GM12872 (cell line): Measurements from ENCODE around the gene AQP12B.

Source experiments
- TF ChIP-seq, protein P1 (sequence below): IDR thresholded peaks from 3 replicates; pipeline ENCODE4 v1.5.1; 2011; ENCODE audit warnings: low read depth, mild to moderate bottlenecking, low read length, moderate library complexity; ENCODE audit not compliant: insufficient read depth

Gene AQP12B

DNA sequence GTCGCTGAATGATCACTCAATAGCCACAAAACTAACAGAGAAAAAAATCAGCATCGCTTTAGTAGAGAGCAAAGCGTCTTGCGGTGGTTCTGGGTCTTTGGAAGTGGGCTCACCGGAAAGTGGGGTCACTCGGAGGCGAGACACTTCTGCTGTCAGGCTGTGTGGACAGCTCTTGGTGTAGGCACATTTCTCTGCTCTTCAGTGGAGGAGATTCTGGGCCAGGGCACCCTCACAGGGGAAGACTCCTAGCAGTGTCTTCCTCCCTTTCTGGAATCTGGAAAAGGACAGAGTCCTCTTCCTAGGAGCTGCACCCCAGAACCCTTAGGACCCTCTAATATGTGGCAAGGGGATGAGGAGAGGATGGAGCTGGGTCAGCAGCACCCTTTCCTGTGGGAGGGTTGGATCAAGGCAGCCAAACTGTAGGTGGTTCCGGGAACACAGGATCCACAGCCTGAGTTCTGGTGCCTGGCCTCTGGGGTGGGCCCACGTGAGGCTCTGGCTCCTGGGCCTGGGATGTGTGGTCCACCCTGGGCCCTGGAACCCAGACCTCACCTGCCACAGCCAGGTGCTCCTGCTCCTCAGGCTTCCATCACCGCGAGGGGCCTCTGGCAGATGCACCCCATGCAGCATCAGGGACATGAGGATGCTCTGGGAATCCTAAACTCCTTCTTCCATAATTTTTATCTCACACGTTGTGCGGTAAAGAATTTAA is 32.3 kb downstream of the AQP12B start:
- TF ChIP-seq, protein P1, sequence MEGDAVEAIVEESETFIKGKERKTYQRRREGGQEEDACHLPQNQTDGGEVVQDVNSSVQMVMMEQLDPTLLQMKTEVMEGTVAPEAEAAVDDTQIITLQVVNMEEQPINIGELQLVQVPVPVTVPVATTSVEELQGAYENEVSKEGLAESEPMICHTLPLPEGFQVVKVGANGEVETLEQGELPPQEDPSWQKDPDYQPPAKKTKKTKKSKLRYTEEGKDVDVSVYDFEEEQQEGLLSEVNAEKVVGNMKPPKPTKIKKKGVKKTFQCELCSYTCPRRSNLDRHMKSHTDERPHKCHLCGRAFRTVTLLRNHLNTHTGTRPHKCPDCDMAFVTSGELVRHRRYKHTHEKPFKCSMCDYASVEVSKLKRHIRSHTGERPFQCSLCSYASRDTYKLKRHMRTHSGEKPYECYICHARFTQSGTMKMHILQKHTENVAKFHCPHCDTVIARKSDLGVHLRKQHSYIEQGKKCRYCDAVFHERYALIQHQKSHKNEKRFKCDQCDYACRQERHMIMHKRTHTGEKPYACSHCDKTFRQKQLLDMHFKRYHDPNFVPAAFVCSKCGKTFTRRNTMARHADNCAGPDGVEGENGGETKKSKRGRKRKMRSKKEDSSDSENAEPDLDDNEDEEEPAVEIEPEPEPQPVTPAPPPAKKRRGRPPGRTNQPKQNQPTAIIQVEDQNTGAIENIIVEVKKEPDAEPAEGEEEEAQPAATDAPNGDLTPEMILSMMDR, result no peak

DNA sequence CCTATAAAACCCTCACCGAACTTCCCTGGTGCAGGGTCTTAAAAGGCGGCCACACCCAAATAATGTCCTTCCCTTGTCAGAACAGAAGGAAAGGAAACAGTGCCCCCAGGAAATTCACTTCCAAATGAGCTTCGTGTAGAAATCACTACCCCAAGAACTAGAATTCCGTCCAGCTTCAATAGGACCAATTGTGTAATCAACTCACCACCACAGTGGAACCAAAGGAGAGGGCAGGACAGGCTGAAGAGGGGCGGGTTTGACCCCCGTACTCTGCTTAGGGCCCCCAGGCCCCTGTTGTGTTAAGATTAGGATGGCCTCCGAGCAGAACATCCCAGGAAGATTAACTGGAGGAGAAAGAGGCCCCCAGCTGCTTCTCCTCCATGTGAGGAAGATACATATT is 33.4 kb downstream of the AQP12B start:
- TF ChIP-seq, protein P1, result no peak

DNA sequence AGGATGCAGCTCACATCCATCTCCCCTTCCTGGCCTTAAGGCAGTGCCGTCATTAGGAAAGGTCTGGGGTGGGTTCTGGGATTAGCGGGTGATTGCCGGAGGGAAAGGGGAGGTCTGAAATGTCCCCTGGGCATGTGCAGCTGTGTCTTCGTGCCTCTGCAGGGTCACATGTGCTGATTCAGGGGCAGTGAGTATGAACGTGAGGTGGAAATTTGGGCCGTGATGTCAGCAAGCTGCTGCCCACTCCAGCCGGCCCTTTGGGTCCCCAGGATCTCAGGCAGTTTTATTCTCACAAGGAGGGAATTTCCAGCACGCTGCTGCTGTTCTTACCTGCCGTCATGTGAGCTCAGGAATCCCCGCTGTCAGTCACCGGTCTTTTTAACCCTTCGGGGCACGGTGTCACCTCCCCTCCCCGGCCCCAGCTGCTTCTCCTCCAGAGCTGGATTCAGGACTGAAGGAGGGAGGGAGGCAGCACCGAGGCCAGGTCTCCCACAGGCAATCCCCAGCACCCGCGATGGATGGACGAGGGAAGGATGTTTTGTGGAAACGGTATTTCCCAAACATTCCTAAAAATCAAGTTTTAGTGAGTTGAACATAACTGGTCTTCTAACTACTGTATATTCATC is 33.9 kb downstream of the AQP12B start:
- TF ChIP-seq, protein P1, result no peak

DNA sequence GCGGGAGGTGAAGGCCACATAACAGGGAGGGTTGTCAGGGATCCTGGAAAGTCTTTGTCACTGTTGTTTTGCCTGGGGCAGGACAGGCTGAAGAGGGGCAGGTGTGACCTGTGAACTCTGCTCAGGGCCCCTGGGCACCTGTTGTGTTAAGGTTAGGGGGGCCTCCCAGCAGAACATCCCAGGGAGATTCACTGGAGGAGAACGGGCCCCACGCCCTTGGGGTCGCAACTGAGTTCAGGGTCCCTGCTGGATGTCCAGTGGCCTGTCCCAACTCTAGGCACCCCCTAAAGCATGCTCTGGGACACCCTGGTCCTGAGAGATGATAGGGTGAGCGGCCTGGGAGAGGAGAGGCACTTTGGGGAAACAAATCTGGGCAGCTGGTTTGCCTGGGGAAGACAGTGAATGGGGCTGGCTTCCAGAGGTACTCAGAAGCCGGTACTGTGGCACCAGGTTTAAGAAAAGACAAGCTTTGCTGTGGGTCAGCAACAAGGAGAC is 34.5 kb downstream of the AQP12B start:
- TF ChIP-seq, protein P1, result no peak

DNA sequence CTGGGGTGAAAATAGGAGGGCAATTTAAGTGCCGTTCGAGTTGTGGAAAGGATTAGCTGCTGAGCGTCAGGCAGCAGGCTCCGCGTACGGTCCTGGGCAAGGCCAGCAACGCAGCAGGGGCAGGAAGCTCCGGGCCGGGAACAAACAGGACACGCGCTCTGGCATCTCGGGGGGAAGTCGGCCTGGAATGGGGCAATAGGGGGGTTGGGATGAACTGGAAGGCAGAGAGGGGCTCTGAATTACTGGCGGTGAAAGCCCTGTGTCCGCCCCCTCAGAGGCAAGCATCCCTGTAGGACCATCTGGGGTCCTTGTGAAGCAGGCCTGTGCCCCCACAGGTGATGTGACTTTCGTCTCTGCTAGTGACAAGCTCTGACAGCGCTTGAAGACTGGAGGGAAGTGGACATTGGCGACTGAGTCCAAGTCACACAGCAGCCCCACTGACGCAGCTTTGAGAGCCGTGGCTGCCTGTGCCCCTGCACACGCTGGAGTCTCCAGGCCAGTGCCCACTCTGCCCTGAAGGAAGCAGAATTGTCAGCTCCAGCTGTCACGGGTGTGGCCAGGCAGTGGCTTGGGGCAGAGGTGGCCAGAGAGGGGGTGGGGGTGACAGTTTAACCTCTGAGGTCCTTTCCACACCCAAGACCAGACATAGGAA is 35.1 kb downstream of the AQP12B start:
- TF ChIP-seq, protein P1, result no peak

DNA sequence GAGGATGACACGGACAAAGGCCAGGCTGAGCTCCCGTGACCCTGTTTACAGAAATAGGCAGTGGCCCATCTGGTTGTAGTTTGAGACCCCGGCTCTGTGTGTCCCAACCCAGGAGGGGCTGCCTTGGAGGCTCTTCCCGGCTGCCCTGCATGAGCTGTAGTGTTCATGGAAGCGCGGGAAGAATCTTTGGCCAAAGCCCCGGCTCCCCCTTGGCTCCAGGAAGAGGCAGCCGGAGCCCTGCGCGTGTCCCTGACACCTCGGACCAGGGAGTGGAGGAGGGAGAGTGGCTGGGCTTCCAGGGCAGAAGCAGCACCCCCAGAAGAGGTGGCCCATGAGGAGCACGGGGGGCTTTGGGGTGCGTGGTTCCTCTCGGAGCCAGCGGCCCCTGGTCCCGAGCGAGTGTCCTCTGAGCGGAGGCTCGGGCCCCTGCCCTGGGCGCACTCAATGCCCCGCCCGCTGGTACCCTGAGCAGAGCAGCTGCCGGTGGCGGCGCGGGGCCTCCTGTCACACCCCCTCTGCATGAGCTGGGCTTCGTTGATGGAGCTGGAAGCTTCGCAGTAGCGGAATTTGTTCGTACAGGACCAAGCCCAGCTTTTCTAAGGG is 35.7 kb downstream of the AQP12B start:
- TF ChIP-seq, protein P1, result no peak

DNA sequence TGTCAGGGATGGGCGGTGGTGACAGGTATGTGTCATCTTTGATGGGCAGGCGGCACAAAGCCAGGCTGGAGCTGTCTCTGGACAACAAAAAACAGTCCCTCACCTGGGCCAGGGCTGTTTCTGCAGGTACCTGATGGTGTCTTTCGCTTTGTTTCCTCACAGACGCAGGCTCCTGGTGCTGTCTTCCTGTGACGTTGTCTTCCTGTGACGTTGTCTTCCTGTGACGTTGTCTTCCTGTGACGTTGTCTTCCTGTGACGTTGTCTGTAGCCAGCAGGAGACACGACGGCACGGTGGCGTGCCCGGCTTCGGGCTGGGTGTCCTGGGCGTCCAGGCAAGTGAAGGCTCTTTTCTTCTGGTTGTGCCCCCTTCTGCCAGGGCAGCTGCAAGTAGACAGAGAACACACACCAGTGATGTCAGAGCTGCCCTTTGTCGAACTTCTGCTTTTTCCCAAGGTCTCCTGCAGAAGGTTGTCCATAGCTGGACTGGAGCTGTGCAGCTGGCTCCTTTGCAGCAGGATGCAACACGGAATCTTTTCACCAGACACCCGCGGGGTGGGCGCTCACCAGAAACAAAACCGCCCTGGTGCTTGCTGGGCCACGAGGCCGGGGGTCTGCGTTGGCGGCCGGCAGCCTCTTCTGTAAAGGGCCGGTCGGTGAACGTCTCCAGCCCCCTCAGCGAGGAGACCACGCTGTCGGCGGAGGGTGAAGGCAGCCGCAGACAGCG is 36.3 kb downstream of the AQP12B start:
- TF ChIP-seq, protein P1, result no peak
